ENCODE data around the gene ENO1.
A peak's percentile ranks its signal among the peaks of the same experiment; 100 is the strongest.

Gene ENO1

GRCh38 chr1:8854240-8854639 is 24.2 kb downstream of the ENO1 start:
- H3K4me3 ChIP-seq (ENCODE audit: low read length) = no peak overlapping the region
- TF ChIP-seq CTCF (IDR thresholded peaks at IDR 0.05; ENCODE audit: insufficient read depth, low read depth, low read length, missing control alignments) = no peak
- DNase-seq (ENCODE audit: low read depth) = no peak

- DNase-seq (ENCODE audit: low read depth) = no peak
- no peak for TF ChIP-seq CTCF (IDR thresholded peaks at IDR 0.05; ENCODE audit: insufficient read depth, low read depth, low read length, missing control alignments)
- H3K4me3 ChIP-seq (ENCODE audit: low read length) = no peak overlapping the region
Measured at GRCh38 chr1:8851060-8851459, 27.4 kb downstream of the ENO1 start.

GRCh38 chr1:8848663-8849386 is 29.7 kb downstream of the ENO1 start:
- peak; percentile 84 for TF ChIP-seq CTCF (IDR thresholded peaks at IDR 0.05; ENCODE audit: insufficient read depth, low read depth, low read length, missing control alignments)
- no peak overlapping the region for H3K4me3 ChIP-seq (ENCODE audit: low read length)
- DNase-seq (ENCODE audit: low read depth) = peak; percentile 82

- TF ChIP-seq CTCF (IDR thresholded peaks at IDR 0.05; ENCODE audit: insufficient read depth, low read depth, low read length, missing control alignments) = no peak
- DNase-seq (ENCODE audit: low read depth) = no peak
- no peak overlapping the region for H3K4me3 ChIP-seq (ENCODE audit: low read length)
Measured at GRCh38 chr1:8847990-8848389, 30.5 kb downstream of the ENO1 start.

GRCh38 chr1:8846263-8846662 is 32.2 kb downstream of the ENO1 start:
- no peak for TF ChIP-seq CTCF (IDR thresholded peaks at IDR 0.05; ENCODE audit: insufficient read depth, low read depth, low read length, missing control alignments)
- H3K4me3 ChIP-seq (ENCODE audit: low read length) = no peak overlapping the region
- no peak for DNase-seq (ENCODE audit: low read depth)

GRCh38 chr1:8845104-8846097 is 33.1 kb downstream of the ENO1 start:
- no peak for TF ChIP-seq CTCF (IDR thresholded peaks at IDR 0.05; ENCODE audit: insufficient read depth, low read depth, low read length, missing control alignments)
- DNase-seq (ENCODE audit: low read depth) = no peak
- no peak overlapping the region for H3K4me3 ChIP-seq (ENCODE audit: low read length)
